ENCODE measurements around the gene KATNAL1.
"Not testable (repeated sequence)": the region's sequence is repeated elsewhere in the genome, so short reads cannot be mapped to it uniquely, and the experiment has no call there.

KATNAL1 gene

GRCh38 chr13:30181888-30182651, 125.3 kb downstream of the KATNAL1 start:
- TF ChIP-seq MAX (IDR thresholded peaks at IDR 0.05; ENCODE audit: low read depth, low read length) (no peak), MYC (IDR thresholded peaks at IDR 0.05; ENCODE audit: low read depth, low read length) (no peak), CTCF (IDR thresholded peaks at IDR 0.05; ENCODE audit: low read depth, low read length) (no peak), POLR2A (IDR thresholded peaks at IDR 0.05; ENCODE audit: extremely low read depth, insufficient read length) (no peak)
- H3K4me3 ChIP-seq (ENCODE audit: low read depth, low read length) = no peak overlapping the region
- DNase-seq (ENCODE audit: low read depth) = peak; percentile 31

GRCh38 chr13:30179597-30180276, 127.6 kb downstream of the KATNAL1 start:
- DNase-seq (ENCODE audit: low read depth) = no peak
- H3K4me3 ChIP-seq (ENCODE audit: low read depth, low read length) = no peak overlapping the region
- TF ChIP-seq CTCF (IDR thresholded peaks at IDR 0.05; ENCODE audit: low read depth, low read length) = no peak
- TF ChIP-seq MYC (IDR thresholded peaks at IDR 0.05; ENCODE audit: low read depth, low read length) = no peak
- no peak for TF ChIP-seq MAX (IDR thresholded peaks at IDR 0.05; ENCODE audit: low read depth, low read length)
- no peak for TF ChIP-seq POLR2A (IDR thresholded peaks at IDR 0.05; ENCODE audit: extremely low read depth, insufficient read length)

GRCh38 chr13:30178976-30179375, 128.4 kb downstream of the KATNAL1 start:
- TF ChIP-seq MYC (IDR thresholded peaks at IDR 0.05; ENCODE audit: low read depth, low read length) = no peak
- TF ChIP-seq MAX (IDR thresholded peaks at IDR 0.05; ENCODE audit: low read depth, low read length) = no peak
- TF ChIP-seq CTCF (IDR thresholded peaks at IDR 0.05; ENCODE audit: low read depth, low read length) = no peak
- TF ChIP-seq POLR2A (IDR thresholded peaks at IDR 0.05; ENCODE audit: extremely low read depth, insufficient read length) = no peak
- no peak for DNase-seq (ENCODE audit: low read depth)
- no peak overlapping the region for H3K4me3 ChIP-seq (ENCODE audit: low read depth, low read length)

DNA sequence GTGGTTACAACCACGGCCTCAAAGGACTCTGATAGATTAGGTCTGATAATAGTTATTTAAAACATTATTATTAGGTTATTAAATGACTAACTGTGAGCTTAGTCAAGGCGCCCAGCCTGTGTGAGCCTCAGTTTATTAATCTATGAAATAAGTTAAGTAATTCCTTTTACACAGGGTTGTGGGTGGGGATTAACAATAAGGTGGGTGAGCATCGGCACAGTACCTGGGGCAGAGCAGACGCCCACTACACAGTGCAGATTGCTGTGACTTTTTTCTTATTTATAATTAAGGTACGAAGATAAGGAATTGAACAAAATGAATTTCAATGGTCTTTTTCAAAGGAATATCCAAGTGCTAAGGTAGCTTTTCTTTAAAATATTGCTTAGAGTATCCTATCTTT, 132.2 kb downstream of the KATNAL1 start:
- no peak for DNase-seq (ENCODE audit: low read depth)
- TF ChIP-seq MAX (IDR thresholded peaks at IDR 0.05; ENCODE audit: low read depth, low read length) = no peak
- no peak for TF ChIP-seq CTCF (IDR thresholded peaks at IDR 0.05; ENCODE audit: low read depth, low read length)
- no peak for TF ChIP-seq POLR2A (IDR thresholded peaks at IDR 0.05; ENCODE audit: extremely low read depth, insufficient read length)
- TF ChIP-seq MYC (IDR thresholded peaks at IDR 0.05; ENCODE audit: low read depth, low read length) = no peak
- H3K4me3 ChIP-seq (ENCODE audit: low read depth, low read length) = no peak overlapping the region

- H3K4me3 ChIP-seq (ENCODE audit: low read depth, low read length) = not testable (repeated sequence)
- TF ChIP-seq MAX (IDR thresholded peaks at IDR 0.05; ENCODE audit: low read depth, low read length) = 0 out of 2 replicates have a peak, but pooled peaks have one; percentile 19
- DNase-seq (ENCODE audit: low read depth) = peak; percentile 75
These were observed 133.1 kb downstream of the KATNAL1 start for GRCh38 chr13:30174250-30174649.

GRCh38 chr13:30173303-30173610, 134.1 kb downstream of the KATNAL1 start:
- no peak for TF ChIP-seq POLR2A (IDR thresholded peaks at IDR 0.05; ENCODE audit: extremely low read depth, insufficient read length)
- 0 out of 2 replicates have a peak, but pooled peaks have one; percentile 28 for TF ChIP-seq MYC (IDR thresholded peaks at IDR 0.05; ENCODE audit: low read depth, low read length)
- TF ChIP-seq MAX (IDR thresholded peaks at IDR 0.05; ENCODE audit: low read depth, low read length) = peak; percentile 8; the same call in 1 of the 2 replicates
- no peak overlapping the region for H3K4me3 ChIP-seq (ENCODE audit: low read depth, low read length)
- no peak for DNase-seq (ENCODE audit: low read depth)
